Measurements from ENCODE around the gene MAML3.

Gene MAML3

DNA sequence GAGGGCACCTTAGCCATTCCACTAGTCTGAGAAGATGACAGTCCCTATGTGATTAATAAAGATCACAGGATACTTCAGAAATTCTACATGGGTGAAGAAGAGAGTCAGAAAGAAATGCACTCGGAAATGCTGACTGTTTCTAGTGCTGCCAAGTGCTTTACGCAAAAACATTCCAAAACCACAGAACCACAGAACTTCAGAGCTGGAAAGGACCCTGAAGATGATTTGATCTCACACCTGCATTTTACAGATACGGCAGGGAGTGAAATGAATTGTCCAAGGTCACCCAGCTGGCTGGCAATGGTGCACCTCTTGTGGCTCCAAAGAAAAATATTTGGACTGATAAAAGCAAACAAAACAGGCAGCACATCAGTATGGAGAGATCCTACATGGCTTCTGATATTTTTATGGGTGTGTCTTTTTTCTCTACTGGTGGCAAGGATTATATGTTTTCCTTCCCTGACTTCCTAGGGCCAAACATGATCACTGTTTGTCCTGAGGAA lies 115.9 kb downstream of the MAML3 start:
- DNase-seq, result peak; percentile 22

DNA sequence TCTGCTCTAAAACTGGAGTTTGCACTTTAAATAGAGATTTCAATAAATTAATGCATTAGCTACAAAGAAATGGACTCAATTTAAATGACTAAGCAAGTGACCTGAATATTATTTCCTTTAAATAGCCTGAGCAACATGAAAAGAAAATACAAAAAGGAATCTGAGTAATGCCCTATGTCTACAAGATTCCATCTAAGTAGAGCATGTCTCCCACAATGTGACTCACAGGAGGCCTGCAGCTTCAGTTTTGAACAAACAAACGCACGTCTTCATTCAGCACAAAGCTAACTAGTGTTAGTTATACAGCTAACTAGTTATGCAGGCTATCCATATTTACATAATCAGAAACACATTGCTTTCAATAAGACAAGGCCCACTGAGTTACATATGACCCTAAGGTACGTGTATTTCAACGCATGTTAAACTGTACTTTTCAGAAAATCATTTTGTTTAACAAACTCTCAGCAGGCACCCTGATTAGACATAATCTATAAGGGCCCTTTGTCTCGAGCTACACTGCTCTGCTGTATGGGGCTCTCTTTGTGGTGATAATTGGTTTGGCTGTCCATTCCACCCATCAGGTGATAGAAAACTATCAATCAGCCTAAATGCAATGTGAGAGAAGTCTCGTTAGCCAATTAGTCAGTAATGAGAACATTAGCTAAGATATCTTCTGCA lies 116.5 kb downstream of the MAML3 start:
- no peak for DNase-seq

DNA sequence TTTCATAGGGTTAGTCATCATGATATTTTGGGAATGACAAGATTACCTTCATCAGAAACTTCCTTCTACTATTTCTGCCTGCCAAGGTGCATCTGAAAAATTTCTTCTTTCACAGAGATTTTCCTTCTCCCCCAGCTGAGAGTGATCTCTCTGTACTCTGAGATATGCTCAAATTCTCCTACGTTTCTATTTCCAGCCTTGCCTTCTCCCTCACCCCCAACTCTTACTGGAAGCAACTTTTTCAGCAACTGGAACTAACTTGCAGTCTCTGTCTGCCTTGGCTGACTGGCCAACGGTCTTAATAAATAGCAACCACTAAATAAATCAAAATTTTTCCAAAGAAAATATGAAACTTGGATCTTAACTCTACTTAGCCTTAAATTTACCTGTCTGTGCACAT lies 122.3 kb downstream of the MAML3 start:
- DNase-seq, result no peak

DNA sequence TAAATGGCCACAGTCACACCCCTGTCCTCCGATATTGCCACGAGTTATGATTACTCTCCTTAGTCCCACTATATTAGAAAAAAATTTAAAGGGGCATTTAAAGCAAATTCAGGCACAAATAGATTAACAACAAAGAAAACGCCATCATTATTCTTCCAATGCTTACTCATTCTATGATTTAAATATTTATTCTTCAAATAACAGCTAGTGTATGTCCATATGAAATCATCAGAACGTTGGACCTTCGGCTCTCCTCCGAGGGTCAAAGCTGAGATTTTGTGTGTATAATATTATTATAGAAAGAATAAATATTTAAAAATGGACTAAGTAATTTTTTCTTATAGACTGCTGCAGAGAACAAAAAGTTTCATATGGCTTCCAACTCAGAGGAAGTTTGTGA lies 122.9 kb downstream of the MAML3 start:
- DNase-seq, result no peak

DNA sequence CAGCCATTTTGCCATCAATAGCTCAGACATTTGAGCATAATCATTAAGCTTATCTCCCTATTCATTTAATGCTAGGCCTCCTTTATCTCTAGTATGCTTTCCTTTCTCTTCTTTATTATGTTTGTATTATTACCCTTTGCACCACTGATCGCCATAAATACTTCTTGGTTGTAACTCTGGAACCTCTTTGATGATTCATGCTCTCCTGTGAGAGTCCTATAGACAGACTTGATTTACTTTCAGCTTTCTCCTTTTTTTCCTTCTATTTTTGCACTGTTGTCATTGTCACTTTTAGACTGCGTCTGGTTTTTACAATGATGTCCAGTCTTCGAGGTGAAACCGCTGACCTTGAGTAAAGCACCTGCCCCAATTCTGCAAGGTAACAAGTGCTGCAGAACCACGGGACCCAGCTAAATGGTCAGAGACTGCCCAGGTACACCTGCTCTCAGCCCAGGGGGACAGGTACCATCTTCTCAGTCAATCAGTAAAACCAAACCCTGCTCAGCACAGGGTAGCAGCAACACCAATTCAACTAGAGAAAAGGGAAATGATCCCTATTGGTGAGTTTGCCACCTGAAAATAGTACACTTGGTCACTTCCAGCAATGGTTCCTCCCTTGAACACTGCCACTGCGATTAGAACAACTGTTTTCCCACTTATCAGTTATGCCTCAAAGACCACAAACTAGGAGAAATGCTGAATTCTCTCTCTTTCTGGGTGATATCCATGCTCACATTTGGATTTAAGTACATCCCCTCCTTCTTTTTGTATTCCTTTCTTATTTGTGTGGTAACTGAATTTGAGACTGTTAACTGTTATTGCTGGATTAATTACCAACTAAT lies 125.1 kb downstream of the MAML3 start:
- no peak for DNase-seq

DNA sequence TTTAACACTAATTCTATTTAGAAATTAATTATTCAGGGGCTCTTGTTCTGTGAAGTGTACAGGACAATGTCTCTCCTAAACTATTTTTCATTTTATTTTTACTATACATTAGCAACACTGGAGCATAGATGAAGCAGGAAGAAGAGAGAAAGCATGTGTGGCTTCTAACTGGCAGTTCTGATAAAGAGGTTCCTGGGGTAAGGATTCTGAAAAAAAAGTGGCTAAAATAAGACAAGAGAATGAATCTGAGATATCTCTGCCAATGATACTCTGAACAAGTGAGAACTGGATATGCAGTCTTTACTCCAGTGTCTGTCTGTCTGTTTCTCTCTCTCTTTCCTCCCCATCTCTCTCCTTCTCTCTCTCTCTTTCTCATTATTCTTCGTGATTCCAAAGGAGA lies 125.9 kb downstream of the MAML3 start:
- no peak for DNase-seq

DNA sequence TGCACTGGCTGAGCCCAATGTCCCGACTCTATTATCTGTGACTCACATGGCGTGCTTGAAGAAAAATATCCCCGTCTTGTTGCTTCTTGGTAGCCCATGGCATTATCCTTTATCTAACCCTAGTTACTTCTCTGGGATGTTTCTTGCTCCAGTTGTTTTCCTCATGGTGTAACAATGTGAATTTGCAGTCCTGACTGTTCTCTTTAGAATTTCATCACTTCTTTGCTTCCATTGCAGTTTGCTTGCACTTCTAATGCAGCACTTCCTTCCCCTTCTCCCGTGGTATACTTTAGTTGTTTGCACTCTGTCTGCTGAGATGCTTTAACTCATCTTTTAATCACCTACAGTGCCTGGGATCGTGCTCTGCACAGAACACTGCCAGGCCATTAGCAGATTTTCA lies 126.9 kb downstream of the MAML3 start:
- DNase-seq, result no peak

DNA sequence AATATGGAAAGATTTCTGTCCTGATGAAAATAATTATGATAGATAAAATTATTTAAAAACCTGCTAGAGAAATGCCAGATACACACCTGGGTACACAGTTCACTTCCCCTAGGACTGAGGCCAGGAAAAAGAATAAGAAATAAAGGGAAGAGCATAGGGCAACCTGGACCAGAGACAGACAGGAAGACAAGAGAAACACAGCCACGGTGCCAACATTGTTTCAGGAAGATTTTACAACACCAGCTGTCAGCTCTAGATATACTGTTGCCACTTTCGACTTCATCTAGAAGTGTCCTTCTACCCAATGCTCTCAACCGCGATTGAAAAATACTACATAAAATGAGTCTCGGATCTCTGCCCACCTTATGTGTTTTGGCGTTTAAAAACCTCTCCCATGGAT lies 128.5 kb downstream of the MAML3 start:
- no peak for DNase-seq

DNA sequence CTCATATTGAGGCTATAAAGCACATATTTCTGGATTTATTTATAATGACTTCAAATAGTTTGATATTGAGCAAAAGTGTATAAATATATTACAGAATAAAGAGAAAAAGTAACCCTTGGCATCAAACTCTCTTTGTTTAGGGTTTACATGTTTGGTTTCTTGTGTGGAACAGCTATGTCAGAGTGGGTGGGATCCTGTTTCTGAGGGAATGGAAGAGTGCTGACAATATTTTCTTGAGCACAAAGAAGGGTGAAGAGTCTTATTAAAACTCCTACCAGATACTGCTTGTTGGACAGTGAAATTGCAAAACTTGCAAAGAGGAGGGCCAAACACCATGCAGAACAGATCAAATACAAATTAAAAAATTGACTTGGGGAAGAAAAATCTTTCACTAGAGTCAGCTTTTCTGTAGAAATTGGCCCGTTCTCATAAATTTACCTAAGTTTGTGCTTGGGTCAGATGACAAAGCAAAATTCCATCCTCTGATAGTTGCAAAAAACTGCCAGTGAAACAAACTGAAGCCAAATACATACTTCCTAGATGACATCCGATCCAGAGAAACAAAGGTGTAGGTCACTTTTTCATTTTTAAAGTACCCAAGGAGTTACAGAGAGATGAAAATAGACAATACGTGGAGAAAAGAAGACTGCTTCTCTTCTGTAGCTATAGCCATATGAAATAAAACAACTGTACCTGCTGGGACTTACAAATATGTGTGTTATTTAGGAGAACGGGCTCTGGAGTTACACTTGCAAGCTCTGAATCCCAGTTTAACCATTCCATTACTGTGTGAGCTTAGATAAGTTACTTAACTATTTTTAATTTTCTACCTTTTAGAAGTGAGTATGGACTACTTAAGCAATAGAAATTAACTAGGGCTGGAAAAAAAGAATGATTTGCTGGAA lies 133.3 kb downstream of the MAML3 start:
- DNase-seq, result peak; percentile 11

DNA sequence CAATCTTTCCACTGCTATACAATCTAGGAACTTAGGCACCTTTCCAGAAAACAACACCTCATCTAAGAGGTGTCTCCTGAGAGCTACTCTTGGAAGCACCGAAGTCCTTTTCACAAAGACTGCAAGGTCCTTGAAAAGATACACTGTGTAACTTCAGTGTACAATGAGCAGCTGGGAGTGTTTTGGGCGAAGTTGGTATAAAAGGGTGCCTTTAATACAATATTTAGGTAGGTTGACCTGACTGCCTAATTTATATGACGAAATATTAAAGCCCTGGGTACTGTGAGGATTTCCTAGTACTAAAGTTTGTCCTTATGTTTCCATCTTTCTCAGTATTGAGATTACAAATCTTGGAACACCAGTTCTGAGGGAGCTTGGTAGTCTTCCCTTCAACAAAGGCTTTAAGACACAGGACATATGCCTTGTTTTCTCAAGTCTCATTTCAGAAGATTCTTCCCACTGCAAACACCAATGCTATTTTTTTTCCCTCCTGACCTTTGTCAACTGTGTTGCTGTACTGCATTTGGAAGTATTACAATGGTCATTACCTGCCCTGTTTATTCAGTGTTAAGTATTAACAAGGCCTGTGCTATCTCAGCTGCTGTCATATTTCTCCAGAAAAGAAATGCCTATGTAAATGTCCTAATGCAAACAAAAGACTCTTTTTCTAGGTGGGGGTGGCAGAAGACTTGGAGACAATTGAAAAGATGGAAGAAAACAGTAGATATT lies 134.2 kb downstream of the MAML3 start:
- DNase-seq, result no peak

DNA sequence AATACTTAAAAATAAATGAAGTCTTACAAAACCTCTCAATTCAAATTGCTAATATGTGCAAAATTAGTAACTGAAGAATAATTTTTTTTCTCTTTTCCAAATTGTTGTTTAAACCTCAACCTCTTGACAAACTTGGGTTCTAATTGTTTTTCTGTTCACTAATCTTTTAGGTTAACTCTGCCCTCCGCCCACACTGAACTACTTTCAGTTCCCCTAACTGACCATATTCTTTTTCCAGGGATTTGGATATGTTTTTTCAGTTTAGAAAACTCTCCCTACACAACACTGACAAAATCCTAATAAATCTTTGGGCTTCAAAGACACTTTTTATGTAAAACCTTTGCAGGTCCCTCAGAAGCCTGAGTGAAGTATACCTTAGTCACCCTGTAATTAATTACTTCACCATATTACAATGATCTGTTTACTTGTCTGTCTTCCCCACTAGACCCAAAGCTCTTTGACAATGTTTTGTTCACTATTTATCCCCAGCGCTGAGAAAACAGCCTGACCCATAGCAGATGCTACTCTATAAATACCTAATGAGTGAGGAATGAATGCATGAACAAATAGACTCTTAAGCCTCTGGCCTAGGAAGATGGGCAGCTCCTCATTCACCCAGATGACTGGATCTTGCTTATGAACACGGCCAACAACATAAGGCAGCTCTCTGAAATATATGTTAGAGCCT lies 134.9 kb downstream of the MAML3 start:
- DNase-seq, result no peak

DNA sequence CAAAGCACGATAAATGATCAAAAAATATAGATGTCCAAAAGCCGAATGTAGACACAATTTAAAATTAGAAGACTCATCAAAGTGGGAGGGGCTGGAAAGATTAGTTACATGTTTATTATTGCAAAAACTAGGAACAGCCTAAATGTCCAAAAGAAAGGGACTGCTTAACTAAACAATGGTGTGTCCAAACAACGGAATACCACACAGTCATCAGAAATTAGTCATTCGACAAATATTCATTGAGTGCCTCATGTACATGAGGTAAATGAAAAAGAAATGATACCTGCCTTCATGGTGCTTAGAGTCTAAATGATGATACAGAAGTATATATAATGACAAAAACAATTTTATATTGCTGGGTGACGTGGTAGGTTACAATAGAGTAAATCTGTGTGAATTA lies 139.7 kb downstream of the MAML3 start:
- DNase-seq, result no peak

DNA sequence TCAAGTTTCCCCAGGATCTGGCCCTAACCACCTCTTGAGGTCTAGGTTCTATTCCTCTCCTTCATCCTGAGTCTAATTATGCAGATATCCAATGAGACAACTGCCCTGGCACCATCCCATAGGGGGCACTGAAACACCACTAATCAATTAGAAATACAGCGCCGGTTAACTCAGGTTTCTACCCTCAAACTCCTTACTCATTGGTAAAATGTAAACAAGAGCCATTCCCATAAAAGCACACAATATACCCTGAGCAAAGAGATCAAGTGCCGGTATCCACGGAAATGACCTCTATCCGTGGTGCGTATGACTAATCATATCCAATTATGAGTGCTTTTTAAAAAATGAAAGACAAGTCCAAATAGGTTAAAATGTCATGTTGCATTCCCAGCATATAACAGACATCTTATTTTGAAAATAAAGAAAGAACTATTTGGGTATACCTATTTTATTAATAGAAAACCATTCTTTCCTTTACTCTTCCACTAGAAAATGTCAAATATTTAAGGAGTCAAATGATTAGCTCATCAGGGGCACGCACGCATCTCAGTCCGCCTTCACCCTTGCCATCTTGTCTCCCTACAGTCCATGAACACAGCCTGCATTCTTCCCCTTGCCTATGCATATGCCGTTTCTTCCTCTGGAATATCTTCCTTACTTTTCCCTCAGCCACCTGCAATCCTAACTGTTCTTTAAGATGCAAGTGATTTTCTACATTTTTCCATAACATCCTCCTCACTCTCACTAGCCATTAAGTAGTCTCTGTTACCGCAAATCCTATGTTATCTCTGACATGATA lies 141.1 kb downstream of the MAML3 start:
- DNase-seq, result peak; percentile 12

DNA sequence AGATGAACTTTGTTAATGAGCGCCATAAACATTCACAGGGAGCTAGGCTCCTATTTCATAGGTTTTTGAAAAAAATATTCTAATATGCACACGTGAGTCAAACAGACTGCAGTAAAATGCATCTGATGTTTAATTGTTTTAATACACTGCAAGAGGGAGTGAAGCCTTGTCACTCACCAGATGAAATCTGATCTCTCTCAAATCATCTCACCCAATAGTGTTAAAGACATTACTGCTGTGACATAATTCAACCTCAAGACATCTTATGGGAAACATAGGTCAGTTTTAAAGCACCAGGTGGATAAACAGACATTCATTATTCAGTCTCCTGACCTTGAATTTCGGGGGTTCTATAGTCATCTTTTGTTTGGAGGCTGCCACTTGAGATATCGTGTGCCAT lies 148.3 kb downstream of the MAML3 start:
- DNase-seq, result no peak

DNA sequence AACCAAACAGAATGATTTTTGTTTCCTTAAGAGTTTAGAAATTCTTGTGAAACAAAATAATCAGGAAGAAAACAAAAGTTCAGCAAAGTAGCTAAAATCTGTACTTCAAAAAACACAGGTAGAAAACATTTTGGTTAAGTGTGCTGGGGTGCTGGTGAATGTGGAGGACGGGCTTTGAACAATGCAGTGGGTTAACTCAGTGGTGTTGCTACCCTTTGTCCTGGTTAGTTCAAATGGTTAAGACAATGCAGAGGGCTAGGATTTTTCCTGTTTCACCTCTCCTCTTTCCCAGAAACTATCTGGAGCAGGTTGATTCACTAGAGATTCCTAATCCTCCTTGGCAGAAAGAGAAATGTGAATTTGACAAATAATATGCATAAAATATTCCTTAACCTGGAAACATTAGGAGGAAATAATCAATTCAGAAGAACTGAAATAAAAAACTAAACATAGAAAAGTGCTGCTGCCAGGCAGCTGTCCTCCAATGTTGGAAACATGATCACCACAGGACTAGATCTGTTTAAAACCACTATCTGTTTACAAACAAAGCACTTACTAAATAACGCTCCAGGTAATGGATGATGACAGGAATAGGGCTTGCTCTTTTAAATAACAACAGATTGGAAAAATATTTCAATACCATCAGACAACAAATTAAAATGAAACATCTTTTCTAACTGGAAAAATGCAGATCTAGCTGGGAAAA lies 148.9 kb downstream of the MAML3 start:
- no peak for DNase-seq

DNA sequence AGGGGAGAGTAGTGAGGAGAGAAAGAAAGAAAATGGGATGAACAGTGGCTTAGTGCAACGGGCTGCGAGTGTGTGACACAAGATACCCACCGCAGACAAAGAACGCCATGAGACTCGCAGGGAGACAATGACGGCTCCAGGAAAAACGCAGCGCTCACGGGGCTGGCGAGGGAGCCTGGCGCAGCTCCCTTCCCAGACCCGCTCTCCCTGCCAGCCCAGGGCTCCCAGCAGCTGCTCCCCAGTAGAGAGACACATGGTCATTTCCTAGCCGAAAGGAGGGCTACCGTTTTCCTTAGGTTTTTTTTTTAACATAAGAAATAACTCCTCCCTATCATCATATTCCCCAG lies 149.5 kb downstream of the MAML3 start:
- DNase-seq, result no peak

DNA sequence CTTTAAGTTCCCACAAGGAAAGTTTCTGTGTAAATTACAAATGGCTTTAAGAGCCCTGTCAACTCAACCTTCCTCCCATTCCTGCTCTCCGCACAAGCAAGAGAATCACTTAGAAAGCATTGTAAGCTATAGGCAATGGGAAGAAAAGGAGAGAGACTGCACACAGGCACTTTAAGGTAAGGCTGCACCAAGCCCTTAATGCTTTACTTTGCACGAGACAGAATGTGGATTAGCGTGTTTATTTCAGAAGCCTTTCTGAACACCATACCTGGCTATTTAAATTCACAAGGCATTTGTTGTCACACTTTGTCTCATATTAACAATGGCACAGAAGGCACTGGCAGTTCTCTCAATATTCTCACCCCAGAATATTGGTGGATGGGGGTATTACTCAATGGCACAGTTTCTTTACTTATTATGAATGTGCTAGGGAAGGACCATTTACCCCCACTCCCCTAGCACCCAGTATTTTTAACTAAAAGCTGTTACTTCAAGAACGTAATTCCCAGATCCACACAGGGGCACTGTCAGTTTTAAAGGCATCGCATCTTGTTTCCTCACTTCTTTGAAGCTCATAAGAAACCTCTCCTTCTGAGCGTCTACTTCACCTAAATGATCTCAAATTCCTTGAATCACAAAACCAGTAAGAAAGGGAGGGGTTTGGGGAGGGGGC lies 150.0 kb downstream of the MAML3 start:
- no peak for DNase-seq

DNA sequence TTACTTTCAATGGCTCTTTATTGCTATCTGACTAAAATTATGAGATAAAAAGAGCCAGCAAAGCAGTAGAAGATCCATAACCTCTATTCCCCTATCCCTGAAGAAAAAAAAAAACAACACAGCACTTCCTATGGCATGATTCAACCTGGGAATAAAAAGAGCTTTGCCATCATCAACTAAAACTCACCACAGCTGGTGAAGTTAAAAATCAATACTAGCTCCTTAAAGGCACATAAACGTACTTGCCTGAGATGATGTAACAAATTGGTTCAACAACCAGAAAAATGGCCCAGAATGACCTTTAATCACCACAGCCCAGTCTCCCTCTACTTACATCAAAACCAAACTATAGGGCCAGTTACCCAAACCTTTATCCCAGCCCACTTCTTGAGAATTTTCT lies 153.8 kb downstream of the MAML3 start:
- DNase-seq, result no peak

DNA sequence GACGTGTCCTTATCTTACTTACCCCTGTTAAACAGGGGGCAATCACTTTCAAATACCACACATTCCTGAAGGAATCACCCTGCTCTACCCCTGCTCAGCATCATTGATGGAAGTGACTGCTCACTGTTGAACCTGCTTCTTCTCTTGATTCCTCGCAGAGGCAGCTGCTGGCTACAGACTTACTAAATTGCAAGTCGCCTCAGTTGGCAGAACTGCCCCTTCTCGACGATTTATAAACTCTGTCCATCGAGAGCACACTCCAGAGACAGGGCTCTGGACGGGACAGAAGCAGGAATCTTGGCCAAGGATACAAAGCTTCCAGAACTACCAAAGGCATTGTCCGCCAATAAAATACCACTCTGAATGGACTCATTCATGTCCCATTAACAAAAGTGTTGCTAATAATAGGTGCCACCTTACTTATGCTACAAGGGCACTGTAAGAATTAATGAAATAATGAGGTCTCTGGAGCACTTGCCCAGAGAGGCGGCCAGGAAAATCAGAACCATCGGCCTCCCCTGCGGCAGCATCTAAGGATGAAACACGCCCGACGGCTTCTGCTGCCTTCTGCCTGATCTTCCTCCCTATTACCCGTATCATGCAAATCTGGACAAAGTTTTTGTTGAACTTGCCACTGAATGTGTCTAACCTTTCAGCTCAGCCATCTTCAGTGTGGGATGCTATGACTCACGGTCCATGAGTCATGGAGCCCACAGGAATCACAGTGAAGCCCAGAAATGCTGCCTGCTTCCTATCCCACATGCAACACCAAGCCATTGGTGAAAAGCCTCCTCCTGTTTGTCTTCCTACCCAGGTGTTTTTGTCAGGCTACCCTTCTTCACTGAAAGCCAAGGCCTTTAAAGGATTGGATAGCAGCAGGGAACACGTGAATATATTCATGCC lies 164.9 kb downstream of the MAML3 start:
- no peak for DNase-seq
